HG02852 (cell line): ENCODE measurements around the gene TMEM87B.
A peak's percentile ranks its signal among the peaks of the same experiment; 100 is the strongest.
"Not testable (repeated sequence)": the region's sequence is repeated elsewhere in the genome, so short reads cannot be mapped to it uniquely, and the experiment has no call there.

Source experiments
- ATAC-seq: cut with Tn5 transposase; IDR thresholded peaks from one replicate; pipeline ENCODE4 v1.9.1; 2021; ENCODE audit warnings: mild to moderate bottlenecking, moderate library complexity; ENCODE audit not compliant: unreplicated experiment

The TMEM87B gene

GRCh38 chr2:112065486-112065885 lies 10.4 kb downstream of the TMEM87B start:
- ATAC-seq = no peak

- no peak for ATAC-seq
Measured at GRCh38 chr2:112065966-112066365, 10.9 kb downstream of the TMEM87B start.

- not testable (repeated sequence) for ATAC-seq
Measured at GRCh38 chr2:112069794-112070193, 14.7 kb downstream of the TMEM87B start.

GRCh38 chr2:112073875-112074274 lies 18.8 kb downstream of the TMEM87B start:
- no peak for ATAC-seq

- ATAC-seq = no peak
Measured at GRCh38 chr2:112074506-112074905, 19.4 kb downstream of the TMEM87B start.

GRCh38 chr2:112075490-112076260 lies 20.6 kb downstream of the TMEM87B start:
- ATAC-seq = no peak

- ATAC-seq = no peak
Measured at GRCh38 chr2:112077814-112078213, 22.7 kb downstream of the TMEM87B start.

- ATAC-seq = no peak
Measured at GRCh38 chr2:112081262-112081661, 26.2 kb downstream of the TMEM87B start.

- ATAC-seq = no peak
Measured at GRCh38 chr2:112084689-112085374, 29.8 kb downstream of the TMEM87B start.

GRCh38 chr2:112085375-112085730 lies 30.3 kb downstream of the TMEM87B start:
- ATAC-seq = no peak

- no peak for ATAC-seq
Measured at GRCh38 chr2:112085916-112086669, 31.0 kb downstream of the TMEM87B start.

GRCh38 chr2:112087346-112088020 lies 32.4 kb downstream of the TMEM87B start:
- peak; percentile 76 for ATAC-seq

- no peak for ATAC-seq
Measured at GRCh38 chr2:112089375-112089774, 34.3 kb downstream of the TMEM87B start.

GRCh38 chr2:112092286-112093041 lies 37.4 kb downstream of the TMEM87B start:
- ATAC-seq = no peak

- no peak for ATAC-seq
Measured at GRCh38 chr2:112093216-112093615, 38.1 kb downstream of the TMEM87B start.

GRCh38 chr2:112095681-112096080 lies 40.6 kb downstream of the TMEM87B start:
- no peak for ATAC-seq

- ATAC-seq = no peak
Measured at GRCh38 chr2:112096098-112096497, 41.0 kb downstream of the TMEM87B start.

GRCh38 chr2:112108178-112108832 lies 53.2 kb downstream of the TMEM87B start:
- ATAC-seq = no peak

- ATAC-seq = no peak
Measured at GRCh38 chr2:112109278-112109677, 54.2 kb downstream of the TMEM87B start.

- no peak for ATAC-seq
Measured at GRCh38 chr2:112110966-112111365, 55.9 kb downstream of the TMEM87B start.
